HepG2 (cell line): Measurements from ENCODE around the gene MBNL3. TPM values are rescaled to one million over a fixed set of nuclear protein-coding genes. Genes with fewer than 3 reads are reported as not detected.
A peak's percentile ranks its signal among the peaks of the same experiment; 100 is the strongest.

Source experiments
- ATAC-seq: fragments of 200-7000 bp; cut with Tn5 transposase; 3 replicates; pipeline ENCODE4 v1.9.1; 2020; ENCODE audit warnings: mild to moderate bottlenecking, moderate library complexity
- BruUV-seq: library from RNA; stranded (reverse); fragments of 400-500 nt; replicated peaks from 2 replicates; lab custom pipeline; 2021; lab: Mats Ljungman, UMichigan
- CTCF ChIA-PET: fragments of 300-600 bp; formaldehyde crosslinking; extraction: SDS; loops from one replicate; lab custom pipeline; 2021; ENCODE audit warnings: low total read pairs, inconsistent platforms, low intra/inter-chr PET ratio; lab: Yijun Ruan, JAX
- POLR2A ChIA-PET: fragments of 350-600 bp; sonication (Branson Sonifier 250); formaldehyde crosslinking; loops from one replicate; lab custom pipeline; 2020; ENCODE audit warnings: antibody characterized with exemption, inconsistent platforms; lab: Yijun Ruan, JAX
- DNase-seq: peaks from one replicate; pipeline ENCODE4 v3.0.0-alpha.2; 2015; ENCODE audit warnings: low spot score
- FAIRE-seq: peaks from 3 replicates; lab custom pipeline; 2011; peaks lifted over from hg19 to GRCh38; lab: Jason Lieb, UNC
- H2AFZ ChIP-seq: one replicate; pipeline ENCODE4 v1.6.1; 2011; ENCODE audit warnings: low read length, inconsistent platforms
- H3K27ac ChIP-seq: fragments of 300-600 bp; 3 replicates; pipeline ENCODE4 v1.8.0; 2011; ENCODE audit warnings: mixed run types, mild to moderate bottlenecking, mixed read lengths, low read length, inconsistent platforms; ENCODE audit not compliant: insufficient read depth; ENCODE audit errors: extremely low read length
- H3K27me3 ChIP-seq, 2 experiments: fragments of 200-600 bp in 1 of 2; 2 replicates in 1 of 2; 3 replicates in 1 of 2; pipeline versions ENCODE4 v1.6.0 to v1.8.0; 2011; ENCODE audit warnings: low read length in 2 of 2, mild to moderate bottlenecking in 2 of 2, moderate library complexity in 2 of 2, inconsistent platforms in 1 of 2; ENCODE audit not compliant: insufficient read depth in 2 of 2, control insufficient read depth in 1 of 2
- H3K36me3 ChIP-seq, 2 experiments: fragments of 200-600 bp in 1 of 2; replicated peaks in 1 of 2; 2 replicates in 1 of 2; 3 replicates in 1 of 2; pipeline versions ENCODE4 v1.5.1 to v1.8.0; 2011; ENCODE audit warnings: low read length in 2 of 2, inconsistent platforms in 1 of 2; ENCODE audit not compliant: insufficient read depth in 2 of 2, control insufficient read depth in 1 of 2
- H3K4me1 ChIP-seq: 2 replicates; pipeline ENCODE4 v1.5.1; 2012; ENCODE audit warnings: low read length, inconsistent platforms; ENCODE audit not compliant: insufficient read depth
- H3K4me2 ChIP-seq: 2 replicates; pipeline ENCODE4 v1.6.0; 2011; ENCODE audit warnings: low read depth, low read length, inconsistent platforms
- H3K4me3 ChIP-seq, 3 experiments: fragments of 200-600 bp in 1 of 3; sonication (generic), shearing (Covaris generic) in 1 of 3; replicated peaks in 1 of 3; 2 replicates each; pipeline ENCODE4 v1.5.1; 2011 to 2016; ENCODE audit warnings: low read length in 3 of 3, inconsistent platforms in 2 of 3, low read depth in 2 of 3, mild to moderate bottlenecking in 2 of 3, control low read depth in 1 of 3, mixed read lengths in 1 of 3; ENCODE audit not compliant: insufficient read depth in 1 of 3
- H3K79me2 ChIP-seq: one replicate; pipeline ENCODE4 v1.6.1; 2011; ENCODE audit warnings: low read length, inconsistent platforms; ENCODE audit not compliant: insufficient read depth
- H3K9ac ChIP-seq: 2 replicates; pipeline ENCODE4 v1.6.0; 2011; ENCODE audit warnings: mild to moderate bottlenecking, low read depth, low read length, inconsistent platforms; ENCODE audit not compliant: insufficient read depth
- H3K9me3 ChIP-seq: 2 replicates; pipeline ENCODE4 v1.5.1; 2012; ENCODE audit warnings: mild to moderate bottlenecking, low read length
- H4K20me1 ChIP-seq: 2 replicates; pipeline ENCODE4 v1.6.0; 2011; ENCODE audit warnings: inconsistent platforms, mild to moderate bottlenecking, low read length, moderate library complexity; ENCODE audit not compliant: insufficient read depth
- HES4 ChIP-seq: sonication (generic); formaldehyde crosslinking; IDR thresholded peaks from 2 replicates; pipeline ENCODE4 v1.9.0; 2021; ENCODE audit warnings: mild to moderate bottlenecking, missing genetic modification reagents, borderline replicate concordance
- HNRNPK ChIP-seq: fragments of 200-400 bp; formaldehyde crosslinking; IDR thresholded peaks from 2 replicates; pipeline ENCODE4 v1.6.1; 2018; ENCODE audit warnings: low read length, low read depth, moderate library complexity, mild to moderate bottlenecking; ENCODE audit not compliant: poor library complexity, severe bottlenecking
- RBFOX2 ChIP-seq: fragments of 200-400 bp; formaldehyde crosslinking; IDR thresholded peaks from 2 replicates; pipeline ENCODE4 v1.6.1; 2017; ENCODE audit warnings: low read depth, mild to moderate bottlenecking, low read length
- RBM22 ChIP-seq: fragments of 200-400 bp; formaldehyde crosslinking; optimal IDR thresholded peaks from 2 replicates; pipeline ENCODE3; 2017; ENCODE audit warnings: mild to moderate bottlenecking, low read length, moderate library complexity
- RXRA ChIP-seq: sonication (generic); formaldehyde crosslinking; IDR thresholded peaks from 2 replicates; pipeline ENCODE4 v1.5.1; 2020; ENCODE audit warnings: missing genetic modification reagents
- SNAPC2 ChIP-seq: sonication (generic); formaldehyde crosslinking; IDR thresholded peaks from 2 replicates; pipeline ENCODE4 v1.8.1; 2022; ENCODE audit warnings: mild to moderate bottlenecking, missing genetic modification reagents
- ZNF720 ChIP-seq: sonication (generic); formaldehyde crosslinking; IDR thresholded peaks from 2 replicates; pipeline ENCODE4 v1.4.0; 2020; ENCODE audit warnings: missing genetic modification reagents
- ZNF883 ChIP-seq: sonication (generic); formaldehyde crosslinking; IDR thresholded peaks from 2 replicates; pipeline ENCODE4 v1.5.1; 2020; ENCODE audit warnings: mild to moderate bottlenecking, missing genetic modification reagents; ENCODE audit errors: not compliant biosample characterization
- WGBS: methylation state at CpG from one replicate; pipeline ENCODE4 v1.1.6; 2017; ENCODE audit warnings: low lambda C conversion rate; 5-methylcytosine and 5-hydroxymethylcytosine counted together
- in situ Hi-C: cut with HindIII; loops from 2 replicates; pipeline ENCODE4 v1.10.0; 2017; ENCODE audit warnings: low pct_unique_long_range_greater_than_20kb; ENCODE audit not compliant: extremely low pct_ligation_motif_present
- intact Hi-C: fragments of 100-400 bp; cut with micrococcal nuclease; formaldehyde crosslinking; loops from one replicate; pipeline ENCODE4 v1.10.0; 2022; ENCODE audit not compliant: unreplicated experiment
- polyA plus RNA-seq, 8 experiments: library from polyadenylated mRNA; depleted of rRNA in 3 of 8; stranded (reverse) in 7 of 8; unstranded in 1 of 8; fragments of >200 nt; fragmentation: Illumina TruSeq in 4 of 8; extraction: Trizol in 4 of 8; gene quantifications; 2 replicates each; pipeline versions ENCODE4 v1.2.1 to v1.2.3, GENCODE V29; 2011 to 2016; ENCODE audit warnings: low read depth in 4 of 8, missing spikeins in 1 of 8, mixed read lengths in 1 of 8; ENCODE audit not compliant: insufficient read depth in 1 of 8
- total RNA-seq, 5 experiments: library from RNA; depleted of rRNA; stranded (reverse); fragments of >200 nt; fragmentation: Illumina TruSeq; extraction: Trizol; gene quantifications; 2 replicates each; pipeline ENCODE4 v1.2.3, GENCODE V29; 2016; ENCODE audit warnings: low read depth in 1 of 5
- TF ChIP-seq, protein P1 (sequence below): sonication (generic); formaldehyde crosslinking; IDR thresholded peaks from 2 replicates; pipeline ENCODE4 v1.4.0; 2020; ENCODE audit warnings: missing genetic modification reagents, borderline replicate concordance

Gene MBNL3
- total and polyA plus RNA-seq, 2 of the 13 experiments (the other 11 are each of a cell fraction or from before 2014, with no cell fraction given), result 155 to 257 TPM

DNA sequence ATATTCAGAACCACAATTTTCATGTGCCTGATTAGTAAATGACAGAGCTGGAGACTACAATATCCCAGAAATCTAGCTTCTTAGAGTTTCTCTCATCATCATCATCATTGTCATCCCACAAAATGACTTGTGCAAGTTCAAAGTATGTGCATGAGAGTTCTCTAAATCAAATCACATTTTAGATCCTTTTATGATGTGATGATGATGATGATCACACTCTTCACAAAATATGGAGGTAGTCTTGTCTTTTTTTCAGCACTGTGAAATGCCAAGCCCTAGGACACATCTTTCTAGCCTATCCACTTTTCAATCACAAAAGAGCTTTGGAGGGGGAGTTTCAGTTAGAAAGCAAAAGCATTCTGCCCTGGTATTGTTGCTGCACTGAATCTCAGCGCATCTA, 7.4 kb downstream of the MBNL3 start:
- TF ChIP-seq, protein P1, sequence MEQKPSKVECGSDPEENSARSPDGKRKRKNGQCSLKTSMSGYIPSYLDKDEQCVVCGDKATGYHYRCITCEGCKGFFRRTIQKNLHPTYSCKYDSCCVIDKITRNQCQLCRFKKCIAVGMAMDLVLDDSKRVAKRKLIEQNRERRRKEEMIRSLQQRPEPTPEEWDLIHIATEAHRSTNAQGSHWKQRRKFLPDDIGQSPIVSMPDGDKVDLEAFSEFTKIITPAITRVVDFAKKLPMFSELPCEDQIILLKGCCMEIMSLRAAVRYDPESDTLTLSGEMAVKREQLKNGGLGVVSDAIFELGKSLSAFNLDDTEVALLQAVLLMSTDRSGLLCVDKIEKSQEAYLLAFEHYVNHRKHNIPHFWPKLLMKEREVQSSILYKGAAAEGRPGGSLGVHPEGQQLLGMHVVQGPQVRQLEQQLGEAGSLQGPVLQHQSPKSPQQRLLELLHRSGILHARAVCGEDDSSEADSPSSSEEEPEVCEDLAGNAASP (CRISPR knock-in tag), result no peak
- TF ChIP-seq SNAPC2 (CRISPR knock-in tag), result no peak
- TF ChIP-seq HES4 (CRISPR knock-in tag), result no peak
- no peak for TF ChIP-seq RBFOX2
- no peak for TF ChIP-seq ZNF883
- no peak for TF ChIP-seq ZNF720 (CRISPR knock-in tag)
- no peak for TF ChIP-seq HNRNPK
- peak; percentile 58 for TF ChIP-seq RBM22
- no peak for TF ChIP-seq RXRA (CRISPR knock-in tag)
- H3K27ac ChIP-seq, result peak overlapping the region; percentile 68
- H3K36me3 ChIP-seq, result no peaks in the 10 kb centered on the region
- ChIA-PET CTCF (no interaction called here), POLR2A (interaction anchor here (1.1 to 3.1 kb wide), 9 partner anchors 9 to 189 kb away, joined by 3 to 9 read pairs (median 6); no protein-coding TSS in a partner anchor)
- no peak for FAIRE-seq
- no peaks in the 10 kb centered on the region for H4K20me1 ChIP-seq
- 100% methylated on average over 1 of the region's 1 CpG for WGBS
- no peak for DNase-seq
- no peak overlapping the region for H2AFZ ChIP-seq
- H3K9me3 ChIP-seq, result no peaks in the 10 kb centered on the region
- H3K4me1 ChIP-seq, result peaks cover 94% of the 10 kb centered on the region
- peak overlapping the region in 1 of 3 experiments; percentile 32; a peak in 1 of 6 replicates for H3K4me3 ChIP-seq
- peaks cover 82% of the 10 kb centered on the region for H3K79me2 ChIP-seq
- H3K9ac ChIP-seq, result peak overlapping the region; percentile 54
- H3K4me2 ChIP-seq, result peak overlapping the region; percentile 69
- in situ Hi-C loops, result loop anchor here (10.0 kb wide), 1 partner anchor 67 kb away; no protein-coding TSS in a partner anchor
- H3K27me3 ChIP-seq, result no peaks in the 10 kb centered on the region
- no TSS peak for BruUV-seq
- intact Hi-C loops, result loop anchor here (5.0 to 10.0 kb wide), 3 partner anchors 69 to 267 kb away; partner anchors contain the start of gene RAP2C
- ATAC-seq, result no peak
